ENCODE measurements around the gene EPHA2.
"Not testable (repeated sequence)": the region's sequence is repeated elsewhere in the genome, so short reads cannot be mapped to it uniquely, and the experiment has no call there.

EPHA2 gene

DNA sequence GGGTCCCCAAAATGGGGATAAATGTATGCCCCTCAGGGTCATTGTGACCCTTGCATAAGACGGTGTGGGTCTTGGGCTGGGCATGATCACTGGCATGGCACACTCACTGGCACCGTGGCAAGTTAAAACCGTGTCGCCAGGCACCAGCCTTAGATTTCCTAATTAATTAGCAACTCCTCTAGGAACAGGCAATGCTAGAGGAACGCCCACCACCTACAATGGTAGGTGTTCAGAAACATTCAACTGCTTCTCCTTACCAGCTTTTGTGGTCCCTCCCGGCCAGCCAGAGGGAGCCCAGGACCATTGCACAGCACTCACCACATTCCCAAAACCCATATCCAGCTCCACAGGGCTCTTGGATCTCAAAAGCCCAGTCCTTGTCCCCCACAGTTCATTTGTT, 36.4 kb downstream of the EPHA2 start:
- no peak for DNase-seq (ENCODE audit: low spot score)

GRCh38 chr1:16118706-16119105, 37.2 kb downstream of the EPHA2 start:
- no peak for DNase-seq (ENCODE audit: low spot score)

- DNase-seq (ENCODE audit: low spot score), result no peak
Observed at GRCh38 chr1:16117936-16118335, 37.9 kb downstream of the EPHA2 start.

DNA sequence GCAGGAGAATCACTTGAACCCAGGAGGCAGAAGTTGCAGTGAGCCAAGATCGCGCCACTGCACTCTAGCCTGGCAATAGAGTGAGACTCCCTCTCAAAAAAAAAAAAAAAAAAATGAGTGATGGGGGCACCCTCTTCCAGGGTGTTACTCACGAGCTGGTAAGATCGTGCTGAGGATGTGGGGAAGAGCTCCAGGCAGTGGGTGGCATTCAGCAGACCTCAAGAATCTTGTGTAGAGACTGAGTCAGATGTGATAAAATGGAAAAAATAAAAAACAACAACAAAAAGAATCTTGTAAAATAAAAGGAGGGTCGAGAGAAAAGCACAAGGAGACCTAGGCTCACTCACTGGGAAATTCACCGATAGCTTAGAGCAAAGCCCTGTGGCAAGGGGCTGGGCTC, 38.5 kb downstream of the EPHA2 start:
- DNase-seq (ENCODE audit: low spot score), result no peak

DNA sequence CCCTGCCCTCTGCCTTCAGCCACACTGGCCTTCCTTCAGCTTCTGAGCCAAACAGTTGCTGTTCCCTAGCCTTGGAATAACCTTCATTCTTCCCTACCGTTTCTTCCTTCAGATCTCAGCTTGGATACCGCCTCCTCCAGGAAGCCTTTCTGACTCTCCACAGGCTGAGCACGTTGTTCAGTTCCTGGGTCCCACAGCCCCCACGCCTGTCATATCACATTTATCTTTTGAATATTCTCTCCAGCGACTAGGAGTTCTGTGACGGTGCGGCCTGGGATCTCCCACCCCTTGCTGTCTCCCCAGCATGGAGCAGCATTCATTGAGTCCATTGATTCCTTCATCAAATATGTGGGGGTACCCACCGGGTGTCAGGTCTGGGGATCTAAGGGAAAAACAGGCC, 39.2 kb downstream of the EPHA2 start:
- no peak for DNase-seq (ENCODE audit: low spot score)

GRCh38 chr1:16116002-16116401, 39.9 kb downstream of the EPHA2 start:
- DNase-seq (ENCODE audit: low spot score), result no peak

DNA sequence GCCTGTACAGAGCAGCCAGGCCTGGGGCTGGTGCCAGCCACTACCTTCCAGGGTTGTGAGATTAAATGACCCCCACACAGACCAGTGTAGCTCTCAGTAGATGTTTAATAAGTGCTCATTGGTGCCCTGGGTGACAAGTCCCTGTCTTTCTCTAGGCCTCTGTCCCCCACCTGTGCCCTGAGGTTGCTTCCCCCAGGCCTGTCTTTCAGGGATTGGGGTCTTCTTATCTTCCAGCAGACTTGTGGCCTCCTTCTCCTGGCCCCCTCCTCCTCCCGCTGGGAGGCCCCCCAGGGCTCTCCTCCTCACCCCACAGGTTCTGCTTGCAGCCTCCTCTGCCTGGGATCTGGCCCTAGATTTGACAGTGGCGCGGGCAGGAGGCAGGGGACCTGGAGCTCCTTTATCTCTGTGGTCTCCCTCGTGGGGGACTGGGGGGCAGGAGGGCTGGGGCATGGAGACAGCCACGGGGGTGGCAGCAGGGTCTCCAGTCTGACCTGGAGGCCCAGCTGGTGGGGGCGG, 40.3 kb downstream of the EPHA2 start:
- no peak for DNase-seq (ENCODE audit: low spot score)

- no peak for DNase-seq (ENCODE audit: low spot score)
Observed at GRCh38 chr1:16114527-16115467, 41.1 kb downstream of the EPHA2 start.

DNA sequence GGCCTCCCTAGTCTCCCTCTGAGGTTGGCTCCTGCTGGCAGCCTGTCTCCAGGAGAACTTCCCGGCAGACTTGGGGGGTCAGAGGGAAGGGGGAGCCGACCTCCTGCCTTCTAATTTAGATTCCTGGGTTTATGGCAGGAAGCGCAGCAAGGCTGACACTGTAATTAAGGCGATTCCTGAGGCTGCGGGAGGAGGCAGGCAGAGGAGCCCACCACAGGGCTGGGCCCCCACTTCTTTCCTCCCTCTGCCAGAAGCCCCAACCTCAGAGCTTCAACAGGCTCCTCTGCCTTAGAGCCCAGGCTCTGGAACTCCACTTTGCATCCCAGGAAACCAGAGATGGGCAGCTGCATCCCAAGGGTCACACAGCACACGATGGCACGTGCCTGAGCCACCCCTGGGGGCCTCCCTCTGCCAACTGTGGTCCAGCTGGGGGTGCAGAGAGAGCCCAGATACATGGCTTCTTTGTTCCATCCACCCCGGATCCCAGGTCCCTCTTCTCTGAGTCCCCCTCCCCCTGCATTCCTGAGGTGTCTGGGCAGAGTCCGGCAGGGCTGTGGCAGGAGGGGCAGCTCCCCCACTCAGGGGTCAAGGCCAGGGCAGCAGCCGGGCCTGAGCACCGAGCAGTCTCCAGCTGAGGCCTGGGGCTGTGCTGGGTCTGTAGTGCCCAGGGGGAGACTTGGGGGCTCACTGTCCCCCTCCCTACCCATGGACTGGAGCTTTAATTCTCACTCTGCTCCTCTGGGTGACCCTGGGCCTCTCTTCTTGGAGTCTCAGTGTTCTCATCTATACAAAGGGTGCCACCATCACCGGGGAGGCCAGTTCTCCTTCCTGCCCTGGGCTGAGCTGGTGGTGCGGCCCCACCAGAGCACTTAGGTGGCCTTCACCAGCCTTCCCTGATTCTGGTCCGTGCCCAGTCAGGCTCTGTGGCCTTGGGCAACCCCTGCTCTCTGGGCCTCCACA, 43.0 kb downstream of the EPHA2 start:
- no peak for DNase-seq (ENCODE audit: low spot score)

GRCh38 chr1:16111771-16112595, 43.9 kb downstream of the EPHA2 start:
- DNase-seq (ENCODE audit: low spot score), result no peak

GRCh38 chr1:16110884-16111283, 45.0 kb downstream of the EPHA2 start:
- no peak for DNase-seq (ENCODE audit: low spot score)

DNA sequence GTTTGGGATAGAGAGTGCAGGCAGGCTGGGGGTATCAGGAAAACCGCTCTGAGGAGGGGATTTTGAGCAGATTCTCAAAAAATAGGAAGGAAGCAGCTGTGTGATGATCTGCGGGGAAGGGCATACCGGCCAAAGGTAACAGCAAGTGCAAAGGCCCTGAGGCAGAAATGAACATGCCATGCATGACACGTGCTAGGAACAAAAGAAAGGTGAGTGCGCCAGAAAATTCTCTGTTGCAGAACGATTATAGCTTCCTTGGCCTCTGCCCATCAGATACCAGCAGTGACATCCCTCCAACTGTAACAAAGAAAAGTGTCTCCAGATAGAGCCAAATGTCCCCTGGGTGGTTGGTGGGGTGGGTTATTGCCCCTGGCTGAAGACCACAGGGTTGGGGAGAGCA, 45.4 kb downstream of the EPHA2 start:
- DNase-seq (ENCODE audit: low spot score), result no peak

DNA sequence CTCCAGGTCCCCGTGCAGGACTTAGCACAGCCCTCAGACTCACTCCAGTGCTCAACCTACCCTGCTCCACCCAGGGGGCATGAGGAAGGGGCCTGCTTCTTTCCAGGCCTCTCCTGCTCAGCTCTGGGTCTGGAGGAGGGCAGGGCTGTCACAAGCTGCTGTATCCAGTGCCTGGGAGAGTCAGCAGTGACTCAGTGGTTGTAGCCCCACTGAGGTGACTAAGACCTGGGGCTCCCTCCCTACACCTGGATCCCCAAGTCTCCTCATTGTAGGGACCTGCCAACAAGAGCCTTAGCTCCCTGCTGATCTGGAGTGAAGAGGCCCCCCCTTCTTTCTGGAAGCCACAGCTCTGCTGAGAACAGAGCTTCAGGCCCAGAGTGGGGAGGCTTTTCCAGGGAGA, 46.3 kb downstream of the EPHA2 start:
- DNase-seq (ENCODE audit: low spot score), result no peak

DNA sequence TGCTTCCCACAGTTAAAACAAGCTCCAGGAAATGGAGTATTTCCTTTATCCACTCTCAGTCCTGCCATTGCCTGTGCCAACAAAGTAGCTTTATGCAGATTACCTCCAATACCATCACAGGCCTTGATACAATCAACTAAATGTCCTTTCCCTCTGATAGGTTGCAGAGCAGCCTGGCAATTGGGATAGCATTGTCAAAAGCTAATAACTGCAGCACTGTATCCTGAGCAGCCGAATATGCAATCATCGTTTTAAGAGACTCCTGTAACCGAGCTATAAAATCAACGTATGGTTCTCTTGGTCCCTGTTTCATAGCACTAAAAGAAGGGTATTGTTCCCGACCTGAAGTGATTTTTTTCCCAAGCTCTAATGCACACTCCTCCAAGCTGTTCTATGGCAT, 48.8 kb downstream of the EPHA2 start:
- not testable (repeated sequence) for DNase-seq (ENCODE audit: low spot score)

- no peak for DNase-seq (ENCODE audit: low spot score)
Observed at GRCh38 chr1:16101623-16102022, 54.2 kb downstream of the EPHA2 start.

DNA sequence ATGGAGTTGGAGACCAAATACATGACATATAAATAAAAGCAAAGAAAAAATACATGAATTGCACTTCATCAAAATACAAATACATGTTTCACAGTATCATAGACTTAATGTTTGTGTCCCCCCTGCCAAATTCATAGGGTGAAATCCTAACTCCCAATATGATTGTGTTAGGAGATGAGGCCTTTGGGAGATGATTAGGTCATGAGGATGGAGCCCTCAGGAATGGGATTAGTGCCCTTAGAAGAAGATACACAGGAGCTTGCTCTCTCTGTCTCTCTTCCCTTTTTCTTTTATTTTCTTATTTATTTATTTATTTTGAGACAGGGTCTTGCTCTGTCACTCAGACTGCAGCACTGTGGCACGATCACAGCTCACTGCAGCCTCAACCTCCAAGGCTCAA, 56.5 kb downstream of the EPHA2 start:
- no peak for DNase-seq (ENCODE audit: low spot score)

- DNase-seq (ENCODE audit: low spot score), result no peak
Observed at GRCh38 chr1:16095447-16095846, 60.4 kb downstream of the EPHA2 start.

DNA sequence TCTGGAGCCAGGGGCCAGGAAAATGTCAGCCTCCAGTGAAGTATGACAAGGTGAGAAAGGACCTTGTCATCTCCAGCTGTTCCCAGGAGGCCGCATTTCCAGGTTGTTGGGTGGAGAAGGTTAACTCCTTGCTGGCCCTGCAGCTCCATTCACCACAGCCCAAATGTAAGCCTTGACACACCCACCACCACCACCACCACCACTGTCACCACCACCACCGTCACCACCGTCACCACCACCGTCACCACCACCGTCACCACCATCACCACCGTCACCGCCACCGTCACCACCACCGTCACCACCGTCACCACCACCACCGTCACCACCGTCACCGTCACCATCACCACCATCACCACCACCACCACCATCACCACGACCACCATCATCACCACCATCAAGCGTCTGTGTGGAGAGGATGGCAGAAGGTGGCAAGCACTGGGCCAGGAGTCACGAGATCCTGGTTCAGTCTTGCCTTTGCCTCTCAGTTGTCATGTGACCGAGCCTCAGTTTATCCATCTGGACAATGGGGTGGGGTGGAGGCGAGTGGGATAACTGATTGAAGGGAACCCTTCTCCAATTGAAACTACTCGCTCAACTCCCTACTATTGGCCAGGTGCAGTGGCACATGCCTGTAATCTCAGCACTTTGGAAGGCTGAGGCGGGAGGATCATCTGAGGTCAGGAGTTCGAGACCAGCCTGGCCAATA, 61.3 kb downstream of the EPHA2 start:
- no peak for DNase-seq (ENCODE audit: low spot score)

GRCh38 chr1:16093611-16094010, 62.3 kb downstream of the EPHA2 start:
- DNase-seq (ENCODE audit: low spot score), result no peak

- no peak for DNase-seq (ENCODE audit: low spot score)
Observed at GRCh38 chr1:16092923-16093511, 62.9 kb downstream of the EPHA2 start.
